ENCODE results near the gene CUEDC2.
A peak's percentile ranks its signal among the peaks of the same experiment; 100 is the strongest.

CUEDC2 gene, protein sequence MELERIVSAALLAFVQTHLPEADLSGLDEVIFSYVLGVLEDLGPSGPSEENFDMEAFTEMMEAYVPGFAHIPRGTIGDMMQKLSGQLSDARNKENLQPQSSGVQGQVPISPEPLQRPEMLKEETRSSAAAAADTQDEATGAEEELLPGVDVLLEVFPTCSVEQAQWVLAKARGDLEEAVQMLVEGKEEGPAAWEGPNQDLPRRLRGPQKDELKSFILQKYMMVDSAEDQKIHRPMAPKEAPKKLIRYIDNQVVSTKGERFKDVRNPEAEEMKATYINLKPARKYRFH

GRCh38 chr10:102432162-102432950, at the start of gene CUEDC2:
CUEDC2 (minus strand) TSS chr10:102432574; CDS start chr10:102425188, 7,386 bp downstream.
- H3K9me3 ChIP-seq (ENCODE audit: low read length), result no peaks in the 10 kb centered on the region
- peaks cover 8% of the 10 kb centered on the region for H3K4me1 ChIP-seq (ENCODE audit: insufficient read depth, low read length)
- peak within 1 kb of the TSS; percentile 79 for H3K27ac ChIP-seq (ENCODE audit: low read depth, low read length)
- peak within 1 kb of the TSS; percentile 85 to 98 for H3K4me3 ChIP-seq (ENCODE audit: low read depth in 1 of 2, low read length in 2 of 2)
- no peaks in the 10 kb centered on the region for H3K36me3 ChIP-seq (ENCODE audit: insufficient read depth, low read length)
- peak within 1 kb of the TSS; percentile 98 for H3K9ac ChIP-seq (ENCODE audit: low read length)
- H3K27me3 ChIP-seq (ENCODE audit: control insufficient read depth in 1 of 2, insufficient read depth in 2 of 2, low read length in 2 of 2), result peaks cover 4% of the 10 kb centered on the region in 2 donors

DNA sequence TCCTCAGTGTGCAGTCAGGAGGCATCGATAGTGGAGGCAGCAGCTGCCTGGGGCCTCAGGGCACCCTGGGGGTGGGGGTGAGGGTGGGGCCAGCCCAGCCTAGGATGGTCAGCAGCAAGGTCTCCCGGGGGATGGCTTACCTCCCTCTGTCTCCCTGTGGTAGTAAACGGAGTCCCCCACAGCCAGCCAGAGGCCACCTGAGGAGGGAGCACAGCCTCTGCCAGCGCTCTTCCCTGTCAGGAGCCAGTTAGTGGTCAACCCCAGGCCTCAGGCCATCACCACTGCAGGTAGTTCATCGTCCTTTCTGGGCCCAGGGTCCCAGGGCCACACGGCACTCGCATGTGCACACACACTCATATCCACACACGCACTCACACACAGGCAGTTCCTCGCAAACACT, 48.0 kb upstream of the CUEDC2 start:
- no peaks in the 10 kb centered on the region for H3K27me3 ChIP-seq (ENCODE audit: control insufficient read depth in 1 of 2, insufficient read depth in 2 of 2, low read length in 2 of 2)
- no peaks in the 10 kb centered on the region for H3K4me1 ChIP-seq (ENCODE audit: insufficient read depth, low read length)
- no peaks in the 10 kb centered on the region for H3K9me3 ChIP-seq (ENCODE audit: low read length)
- peaks cover 65% of the 10 kb centered on the region for H3K36me3 ChIP-seq (ENCODE audit: insufficient read depth, low read length)
- H3K4me3 ChIP-seq (ENCODE audit: low read depth in 1 of 2, low read length in 2 of 2), result no peak overlapping the region
- no peak overlapping the region for H3K9ac ChIP-seq (ENCODE audit: low read length)
- H3K27ac ChIP-seq (ENCODE audit: low read depth, low read length), result no peak overlapping the region

GRCh38 chr10:102479651-102480050, 47.3 kb upstream of the CUEDC2 start:
- no peaks in the 10 kb centered on the region for H3K4me1 ChIP-seq (ENCODE audit: insufficient read depth, low read length)
- no peak overlapping the region for H3K4me3 ChIP-seq (ENCODE audit: low read depth in 1 of 2, low read length in 2 of 2)
- no peaks in the 10 kb centered on the region for H3K9me3 ChIP-seq (ENCODE audit: low read length)
- no peak overlapping the region for H3K9ac ChIP-seq (ENCODE audit: low read length)
- peaks cover 57% of the 10 kb centered on the region for H3K36me3 ChIP-seq (ENCODE audit: insufficient read depth, low read length)
- no peaks in the 10 kb centered on the region for H3K27me3 ChIP-seq (ENCODE audit: control insufficient read depth in 1 of 2, insufficient read depth in 2 of 2, low read length in 2 of 2)
- no peak overlapping the region for H3K27ac ChIP-seq (ENCODE audit: low read depth, low read length)

GRCh38 chr10:102476466-102477141, 44.2 kb upstream of the CUEDC2 start:
- no peaks in the 10 kb centered on the region for H3K4me1 ChIP-seq (ENCODE audit: insufficient read depth, low read length)
- H3K27me3 ChIP-seq (ENCODE audit: control insufficient read depth in 1 of 2, insufficient read depth in 2 of 2, low read length in 2 of 2), result no peaks in the 10 kb centered on the region
- peaks cover 35% of the 10 kb centered on the region for H3K36me3 ChIP-seq (ENCODE audit: insufficient read depth, low read length)
- no peak overlapping the region for H3K27ac ChIP-seq (ENCODE audit: low read depth, low read length)
- no peaks in the 10 kb centered on the region for H3K9me3 ChIP-seq (ENCODE audit: low read length)
- no peak overlapping the region for H3K4me3 ChIP-seq (ENCODE audit: low read depth in 1 of 2, low read length in 2 of 2)
- no peak overlapping the region for H3K9ac ChIP-seq (ENCODE audit: low read length)

DNA sequence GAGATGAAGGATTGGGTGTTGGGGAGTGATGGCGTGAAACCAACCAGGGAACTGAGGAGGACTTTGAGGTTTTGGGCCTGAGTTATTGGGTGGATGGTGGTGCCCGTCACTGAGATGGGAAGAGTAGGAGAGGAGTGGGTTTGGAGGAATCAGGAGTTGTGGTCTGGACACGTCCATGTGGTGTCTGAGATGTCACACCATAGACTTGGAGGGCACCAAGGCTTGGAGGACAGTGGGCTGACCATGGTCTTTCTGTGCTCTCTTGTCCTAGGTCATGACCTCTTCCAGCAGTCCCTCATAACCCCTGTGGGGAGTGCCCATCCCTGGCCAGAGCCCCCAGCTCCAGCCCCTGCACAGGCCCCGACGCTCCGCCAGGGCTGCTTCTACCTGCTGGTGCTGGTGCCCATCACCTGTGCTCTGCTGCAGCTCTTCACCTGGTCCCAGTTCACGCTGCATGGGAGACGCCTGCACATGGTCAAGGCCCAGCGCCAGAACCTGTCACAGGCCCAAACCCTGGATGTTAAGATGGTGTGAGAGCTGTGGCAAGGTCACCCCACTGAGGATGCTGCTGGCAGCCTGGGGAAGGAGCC, 43.2 kb upstream of the CUEDC2 start:
- no peak overlapping the region for H3K9ac ChIP-seq (ENCODE audit: low read length)
- H3K27me3 ChIP-seq (ENCODE audit: control insufficient read depth in 1 of 2, insufficient read depth in 2 of 2, low read length in 2 of 2), result no peaks in the 10 kb centered on the region
- no peak overlapping the region for H3K27ac ChIP-seq (ENCODE audit: low read depth, low read length)
- no peaks in the 10 kb centered on the region for H3K4me1 ChIP-seq (ENCODE audit: insufficient read depth, low read length)
- H3K9me3 ChIP-seq (ENCODE audit: low read length), result no peaks in the 10 kb centered on the region
- peaks cover 24% of the 10 kb centered on the region for H3K36me3 ChIP-seq (ENCODE audit: insufficient read depth, low read length)
- H3K4me3 ChIP-seq (ENCODE audit: low read depth in 1 of 2, low read length in 2 of 2), result no peak overlapping the region

- no peaks in the 10 kb centered on the region for H3K4me1 ChIP-seq (ENCODE audit: insufficient read depth, low read length)
- H3K9ac ChIP-seq (ENCODE audit: low read length), result no peak overlapping the region
- H3K36me3 ChIP-seq (ENCODE audit: insufficient read depth, low read length), result peaks cover 8% of the 10 kb centered on the region
- H3K4me3 ChIP-seq (ENCODE audit: low read depth in 1 of 2, low read length in 2 of 2), result no peak overlapping the region
- H3K27ac ChIP-seq (ENCODE audit: low read depth, low read length), result no peak overlapping the region
- H3K27me3 ChIP-seq (ENCODE audit: control insufficient read depth in 1 of 2, insufficient read depth in 2 of 2, low read length in 2 of 2), result no peaks in the 10 kb centered on the region
- H3K9me3 ChIP-seq (ENCODE audit: low read length), result no peaks in the 10 kb centered on the region
These were observed 41.3 kb upstream of the CUEDC2 start for GRCh38 chr10:102473445-102474331.

DNA sequence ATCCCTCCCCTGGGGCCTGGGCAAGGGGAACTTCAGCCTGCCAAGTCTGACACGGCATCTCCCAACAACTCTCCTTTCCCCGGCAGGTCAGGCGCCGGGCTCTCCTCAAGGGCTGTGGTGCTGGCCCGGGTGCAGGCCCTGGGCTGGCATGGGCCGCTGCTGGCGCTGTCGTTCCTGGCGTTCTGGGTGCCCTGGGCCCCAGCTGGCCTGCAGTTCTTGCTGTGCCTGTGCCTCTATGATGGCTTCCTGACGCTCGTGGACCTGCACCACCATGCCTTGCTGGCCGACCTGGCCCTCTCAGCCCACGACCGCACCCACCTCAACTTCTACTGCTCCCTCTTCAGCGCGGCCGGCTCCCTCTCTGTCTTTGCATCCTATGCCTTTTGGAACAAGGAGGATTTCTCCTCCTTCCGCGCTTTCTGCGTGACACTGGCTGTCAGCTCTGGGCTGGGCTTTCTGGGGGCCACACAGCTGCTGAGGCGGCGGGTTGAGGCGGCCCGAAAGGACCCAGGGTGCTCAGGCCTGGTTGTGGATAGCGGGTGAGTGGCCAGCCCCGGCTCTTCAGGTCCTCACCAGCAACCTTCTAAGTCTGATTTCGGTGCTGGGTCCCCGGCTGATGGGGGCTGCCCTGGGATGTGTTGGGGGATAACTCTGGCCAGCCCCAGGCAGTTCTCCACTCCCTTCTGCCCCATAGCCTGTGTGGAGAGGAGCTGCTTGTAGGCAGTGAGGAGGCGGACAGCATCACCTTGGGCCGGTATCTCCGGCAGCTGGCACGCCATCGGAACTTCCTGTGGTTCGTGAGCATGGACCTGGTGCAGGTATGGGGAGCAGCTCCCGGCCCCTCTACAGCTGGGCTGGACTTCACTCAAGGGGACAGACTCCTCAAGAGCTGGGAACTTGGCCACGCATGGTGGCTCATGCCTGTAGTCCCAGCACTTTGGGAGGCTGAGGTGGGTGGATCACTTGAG, 38.5 kb upstream of the CUEDC2 start:
- Histone ChIP-seq H3K27ac (ENCODE audit: low read depth, low read length) (no peak overlapping the region), H3K27me3 (ENCODE audit: control insufficient read depth in 1 of 2, insufficient read depth in 2 of 2, low read length in 2 of 2) (no peaks in the 10 kb centered on the region), H3K4me3 (ENCODE audit: low read depth in 1 of 2, low read length in 2 of 2) (no peak overlapping the region), H3K9ac (ENCODE audit: low read length) (no peak overlapping the region), H3K9me3 (ENCODE audit: low read length) (no peaks in the 10 kb centered on the region), H3K36me3 (ENCODE audit: insufficient read depth, low read length) (peaks cover 8% of the 10 kb centered on the region), H3K4me1 (ENCODE audit: insufficient read depth, low read length) (no peaks in the 10 kb centered on the region)

DNA sequence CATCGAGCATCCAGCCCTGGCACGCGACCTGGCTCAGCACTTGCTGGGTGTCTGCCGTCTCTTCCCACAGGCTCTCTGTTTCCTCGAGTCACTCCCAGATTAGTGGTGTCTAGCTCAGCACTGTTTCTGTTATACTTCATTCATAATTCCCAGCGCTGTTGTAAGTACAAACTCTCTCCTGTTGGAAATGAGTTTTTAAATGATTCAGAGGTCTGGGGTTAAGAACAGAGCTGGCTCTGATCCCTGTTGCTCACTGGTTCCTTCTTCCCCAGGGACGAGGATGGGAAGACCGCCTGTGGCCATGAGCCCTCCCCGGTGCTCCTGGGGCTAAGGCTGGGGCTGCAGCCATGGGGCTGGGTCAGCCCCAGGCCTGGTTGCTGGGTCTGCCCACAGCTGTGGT, 36.3 kb upstream of the CUEDC2 start:
- Histone ChIP-seq H3K9ac (ENCODE audit: low read length) (no peak overlapping the region), H3K27ac (ENCODE audit: low read depth, low read length) (no peak overlapping the region), H3K27me3 (ENCODE audit: control insufficient read depth in 1 of 2, insufficient read depth in 2 of 2, low read length in 2 of 2) (no peaks in the 10 kb centered on the region), H3K4me1 (ENCODE audit: insufficient read depth, low read length) (no peaks in the 10 kb centered on the region), H3K36me3 (ENCODE audit: insufficient read depth, low read length) (peaks cover 2% of the 10 kb centered on the region), H3K9me3 (ENCODE audit: low read length) (no peaks in the 10 kb centered on the region), H3K4me3 (ENCODE audit: low read depth in 1 of 2, low read length in 2 of 2) (no peak overlapping the region)

DNA sequence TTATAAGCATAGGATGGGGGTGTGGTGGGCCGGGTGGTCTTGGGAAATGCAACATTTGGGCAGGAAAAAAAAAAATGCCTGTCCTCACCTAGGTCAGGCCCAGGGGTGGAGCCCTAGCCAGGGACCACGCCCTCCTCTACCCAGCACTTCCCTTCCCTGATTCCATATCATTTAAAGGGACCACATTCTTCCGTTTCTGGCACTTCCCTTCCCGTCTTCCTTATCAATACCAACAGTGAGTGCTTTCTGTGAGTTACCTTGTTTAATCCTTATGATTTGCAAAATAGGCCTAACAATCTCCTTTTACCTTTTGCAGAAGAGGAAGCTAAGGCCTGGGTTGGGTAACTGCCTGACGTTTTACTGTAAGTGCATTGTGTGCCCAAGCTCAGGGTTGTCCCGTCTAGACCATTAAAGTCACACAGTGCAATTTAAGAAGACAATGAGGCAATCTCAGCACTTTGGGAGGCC, 35.6 kb upstream of the CUEDC2 start:
- no peak overlapping the region for H3K4me3 ChIP-seq (ENCODE audit: low read depth in 1 of 2, low read length in 2 of 2)
- H3K9me3 ChIP-seq (ENCODE audit: low read length), result no peaks in the 10 kb centered on the region
- no peaks in the 10 kb centered on the region for H3K36me3 ChIP-seq (ENCODE audit: insufficient read depth, low read length)
- no peaks in the 10 kb centered on the region for H3K27me3 ChIP-seq (ENCODE audit: control insufficient read depth in 1 of 2, insufficient read depth in 2 of 2, low read length in 2 of 2)
- no peaks in the 10 kb centered on the region for H3K4me1 ChIP-seq (ENCODE audit: insufficient read depth, low read length)
- H3K27ac ChIP-seq (ENCODE audit: low read depth, low read length), result no peak overlapping the region
- H3K9ac ChIP-seq (ENCODE audit: low read length), result no peak overlapping the region

GRCh38 chr10:102467318-102467717, 34.9 kb upstream of the CUEDC2 start:
- Histone ChIP-seq H3K36me3 (ENCODE audit: insufficient read depth, low read length) (no peaks in the 10 kb centered on the region), H3K27me3 (ENCODE audit: control insufficient read depth in 1 of 2, insufficient read depth in 2 of 2, low read length in 2 of 2) (no peaks in the 10 kb centered on the region), H3K4me3 (ENCODE audit: low read depth in 1 of 2, low read length in 2 of 2) (no peak overlapping the region), H3K9ac (ENCODE audit: low read length) (no peak overlapping the region), H3K9me3 (ENCODE audit: low read length) (no peaks in the 10 kb centered on the region), H3K4me1 (ENCODE audit: insufficient read depth, low read length) (no peaks in the 10 kb centered on the region), H3K27ac (ENCODE audit: low read depth, low read length) (no peak overlapping the region)

All from muscle layer of colon (tissue), 2 donors.